CD4-positive, alpha-beta T cell treated with Interleukin-6 for 4 hours (primary cell): ENCODE results near the gene ZNF326.

Experiments used
- DNase-seq: peaks from one replicate; pipeline ENCODE4 v3.0.0-alpha.2; 2020; ENCODE audit warnings: mixed read lengths

ZNF326 gene, protein sequence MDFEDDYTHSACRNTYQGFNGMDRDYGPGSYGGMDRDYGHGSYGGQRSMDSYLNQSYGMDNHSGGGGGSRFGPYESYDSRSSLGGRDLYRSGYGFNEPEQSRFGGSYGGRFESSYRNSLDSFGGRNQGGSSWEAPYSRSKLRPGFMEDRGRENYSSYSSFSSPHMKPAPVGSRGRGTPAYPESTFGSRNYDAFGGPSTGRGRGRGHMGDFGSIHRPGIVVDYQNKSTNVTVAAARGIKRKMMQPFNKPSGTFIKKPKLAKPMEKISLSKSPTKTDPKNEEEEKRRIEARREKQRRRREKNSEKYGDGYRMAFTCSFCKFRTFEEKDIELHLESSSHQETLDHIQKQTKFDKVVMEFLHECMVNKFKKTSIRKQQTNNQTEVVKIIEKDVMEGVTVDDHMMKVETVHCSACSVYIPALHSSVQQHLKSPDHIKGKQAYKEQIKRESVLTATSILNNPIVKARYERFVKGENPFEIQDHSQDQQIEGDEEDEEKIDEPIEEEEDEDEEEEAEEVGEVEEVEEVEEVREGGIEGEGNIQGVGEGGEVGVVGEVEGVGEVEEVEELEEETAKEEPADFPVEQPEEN

DNA sequence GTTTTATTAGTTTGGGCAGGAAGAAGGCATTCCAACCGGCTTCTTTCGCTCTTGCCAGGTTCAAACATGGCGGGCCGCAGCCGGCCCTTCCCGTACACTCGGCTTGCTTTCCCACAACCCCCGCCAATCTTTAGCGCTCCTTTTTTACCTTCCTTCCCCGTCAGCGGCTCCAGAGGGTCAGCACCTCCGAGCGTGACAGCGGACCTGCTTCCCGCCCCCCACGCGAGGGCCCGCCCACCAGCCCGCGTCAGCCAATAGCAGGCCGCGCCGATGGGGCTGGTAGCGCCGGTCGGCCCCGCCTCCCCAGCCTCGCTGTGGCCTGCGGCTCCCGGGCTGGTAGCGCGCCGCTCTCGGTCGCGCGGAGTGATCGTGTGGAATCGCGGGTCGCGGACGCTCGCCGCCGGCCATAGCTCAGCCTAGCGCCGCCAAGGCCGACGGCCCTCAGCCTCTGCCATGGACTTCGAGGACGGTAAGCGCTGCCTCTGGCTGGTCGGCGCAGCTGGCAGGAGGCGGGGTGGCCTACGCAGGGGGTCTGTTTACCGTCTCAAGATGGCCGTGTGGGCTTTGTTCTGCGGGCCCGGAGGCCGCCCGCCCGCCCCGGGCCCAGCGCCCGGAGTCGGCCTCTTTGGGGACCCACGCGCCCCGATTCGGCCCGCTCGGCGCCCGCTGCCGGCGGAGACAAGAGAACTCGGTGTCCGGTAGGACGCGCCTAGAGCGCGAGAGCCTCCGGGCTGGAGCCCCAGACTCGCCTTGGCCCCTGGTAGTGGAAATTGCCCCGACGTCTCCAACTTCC, at the start of gene ZNF326:
Gene ZNF326, plus strand, starts transcription at position 306 of the 793 bp plus-strand sequence. Its CDS starts 148 bp downstream, at position 454.
- peak; percentile 92 for DNase-seq

DNA sequence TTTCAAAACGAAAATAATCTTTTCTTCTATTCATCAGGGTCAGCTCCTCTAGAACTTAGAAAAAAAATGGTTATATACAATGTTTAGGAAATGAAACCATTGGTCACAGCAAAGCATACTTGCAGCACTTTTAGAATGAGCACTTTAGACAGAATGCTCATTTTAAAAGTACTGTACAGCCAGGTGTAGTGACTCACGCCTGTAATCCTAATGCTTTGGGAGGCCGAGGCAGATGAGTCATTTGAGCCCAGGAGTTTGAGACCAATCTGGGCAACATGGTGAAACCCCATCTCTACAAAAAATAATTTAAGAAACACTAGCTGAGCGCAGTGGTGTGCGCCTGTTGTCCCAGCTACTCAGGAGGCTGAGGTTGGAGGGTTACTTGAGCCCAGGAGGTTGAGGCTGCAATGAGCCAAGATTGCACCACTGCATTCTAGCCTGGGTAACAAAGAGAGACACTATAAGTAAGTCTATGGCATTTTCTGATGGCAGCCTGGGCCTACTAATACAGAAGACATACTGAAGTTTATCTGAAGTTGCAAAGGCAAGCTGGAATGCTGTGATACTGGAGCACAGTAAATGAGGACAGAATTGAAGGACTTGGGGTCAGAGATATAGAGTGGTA, 48.9 kb upstream of the ZNF326 start:
- no peak for DNase-seq

DNA sequence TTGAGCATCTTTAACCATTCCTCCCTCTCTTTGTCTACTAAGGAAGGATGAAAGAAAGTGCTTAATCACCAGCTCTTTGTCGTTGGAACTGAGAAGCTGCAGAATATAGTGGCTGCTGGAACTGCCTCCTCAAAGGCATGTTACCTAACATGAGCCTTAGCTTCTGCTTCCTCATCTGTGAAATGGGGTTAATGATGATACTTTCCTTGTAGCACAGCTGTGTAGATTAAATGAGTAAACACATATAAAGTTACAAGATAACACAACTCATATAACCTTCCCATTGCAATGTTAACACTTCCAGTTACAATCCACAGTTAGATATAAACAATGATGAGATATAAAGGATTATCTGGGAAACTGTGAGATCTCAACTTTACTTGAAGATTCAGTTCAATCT, 48.4 kb upstream of the ZNF326 start:
- DNase-seq = no peak

DNA sequence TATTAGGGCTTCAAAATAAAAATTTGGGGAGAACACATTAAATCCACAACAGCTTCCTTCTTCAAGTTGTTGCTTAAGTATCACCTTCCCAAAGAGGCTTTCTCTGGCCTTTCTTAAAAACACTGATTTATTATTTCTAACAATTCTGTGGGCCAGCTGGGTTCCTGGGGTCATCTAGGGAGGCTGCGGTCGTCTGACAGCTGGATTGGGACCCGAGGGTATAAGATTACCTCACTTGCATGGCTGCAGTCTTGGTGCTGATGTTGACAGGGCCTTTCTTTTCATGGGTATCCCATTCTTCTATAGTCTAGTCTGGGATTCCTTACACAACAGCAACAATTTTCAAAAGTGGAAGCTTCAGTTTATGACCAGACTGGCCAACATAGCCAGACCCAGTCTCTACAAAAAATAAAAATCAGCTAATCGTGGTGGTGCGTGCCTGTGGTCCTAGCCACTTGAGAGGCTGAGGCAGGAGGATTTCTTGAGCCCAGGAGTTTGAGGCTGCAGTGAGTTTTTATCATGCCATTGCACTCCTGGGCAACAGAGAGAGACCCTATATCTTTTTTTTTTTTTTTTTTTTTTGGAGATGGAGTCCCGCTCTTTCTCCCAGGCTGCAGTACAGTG, 46.1 kb upstream of the ZNF326 start:
- DNase-seq = no peak

DNA sequence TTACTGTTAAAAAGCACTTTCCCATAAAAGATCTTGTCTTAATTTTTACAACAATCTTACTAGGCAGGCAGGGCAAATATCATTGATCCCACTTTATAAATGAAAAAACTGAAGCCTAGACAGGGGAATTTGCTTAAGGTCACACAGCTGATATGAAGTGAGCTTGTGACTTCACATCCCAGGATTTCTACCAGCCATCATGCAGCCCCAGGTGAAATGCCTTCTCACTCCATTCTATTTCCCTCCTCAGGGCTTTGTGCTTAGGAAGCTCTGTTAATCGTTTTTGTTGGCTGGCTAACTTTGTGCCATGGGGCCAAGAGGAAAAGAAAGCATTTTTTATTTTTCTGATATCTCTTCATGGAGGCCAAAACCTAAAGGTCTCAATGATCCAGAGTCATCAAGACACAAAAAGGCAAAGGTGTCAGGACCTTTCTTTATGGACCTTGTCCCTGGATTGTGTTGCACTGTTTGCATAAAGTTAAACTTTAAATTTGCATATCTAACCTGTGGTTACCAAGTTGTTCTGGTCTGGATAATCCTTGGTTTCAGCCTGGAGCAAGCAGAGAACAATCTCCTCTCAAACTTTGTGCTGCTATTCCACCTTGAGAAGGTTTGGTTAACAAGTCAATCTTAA, 44.8 kb upstream of the ZNF326 start:
- DNase-seq = no peak

DNA sequence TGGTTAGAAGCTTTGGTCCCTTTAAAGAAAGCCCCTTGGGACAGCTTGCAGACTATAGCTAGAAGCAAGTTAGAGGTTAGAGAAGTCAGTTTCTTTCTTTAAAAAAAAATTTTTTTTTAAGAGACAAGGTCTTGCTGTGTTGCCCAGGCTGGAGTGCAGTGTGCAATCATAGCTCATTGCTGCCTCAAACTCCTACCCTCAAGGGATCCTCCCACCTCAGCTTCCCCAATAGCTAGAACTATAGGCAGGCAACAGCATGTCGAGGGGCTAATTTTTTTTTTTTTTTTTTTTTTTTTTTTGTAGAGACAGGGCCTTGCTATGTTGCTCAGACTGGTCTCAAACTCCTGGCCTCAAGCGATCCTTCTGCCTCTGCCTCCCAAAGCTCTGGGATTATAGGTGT, 44.2 kb upstream of the ZNF326 start:
- DNase-seq = no peak

DNA sequence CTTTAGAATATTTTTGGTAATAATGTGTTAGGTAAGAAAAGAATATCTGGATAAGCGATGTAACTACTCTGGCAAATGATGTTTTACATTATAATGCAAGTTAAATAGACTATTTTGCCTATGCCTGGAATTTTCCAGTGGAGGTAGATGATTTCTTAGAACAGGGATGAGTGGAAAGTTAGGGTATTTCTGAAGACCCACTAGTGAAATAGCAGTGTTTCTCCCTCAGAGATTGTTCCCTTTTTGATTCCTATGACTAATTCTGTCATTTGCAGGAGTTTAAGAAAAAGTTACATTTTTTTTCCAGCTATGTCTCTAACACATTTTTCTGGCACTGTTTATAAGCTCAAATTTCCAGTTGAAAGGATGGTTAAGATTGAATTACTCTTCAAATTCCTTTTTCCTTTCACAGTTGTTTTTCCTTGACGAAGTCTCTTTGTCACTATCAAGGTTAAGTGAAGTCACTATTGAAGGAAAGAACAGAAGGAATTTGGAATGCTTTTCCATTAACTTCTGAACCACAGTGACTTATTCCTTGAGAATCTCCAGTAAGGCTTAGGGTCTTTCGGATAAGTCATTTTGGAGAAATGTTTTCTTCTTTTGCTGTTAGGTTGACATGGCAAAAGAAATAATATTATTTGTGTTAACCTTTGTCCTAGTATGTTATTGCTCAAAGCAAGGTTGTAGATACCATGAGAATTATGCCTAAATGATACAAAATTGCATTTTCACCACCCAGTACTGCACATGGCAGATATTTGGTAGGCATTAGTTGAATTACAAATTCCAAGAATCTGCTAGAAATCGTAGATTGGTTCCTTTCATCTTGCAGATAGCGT, 42.9 kb upstream of the ZNF326 start:
- DNase-seq = no peak

DNA sequence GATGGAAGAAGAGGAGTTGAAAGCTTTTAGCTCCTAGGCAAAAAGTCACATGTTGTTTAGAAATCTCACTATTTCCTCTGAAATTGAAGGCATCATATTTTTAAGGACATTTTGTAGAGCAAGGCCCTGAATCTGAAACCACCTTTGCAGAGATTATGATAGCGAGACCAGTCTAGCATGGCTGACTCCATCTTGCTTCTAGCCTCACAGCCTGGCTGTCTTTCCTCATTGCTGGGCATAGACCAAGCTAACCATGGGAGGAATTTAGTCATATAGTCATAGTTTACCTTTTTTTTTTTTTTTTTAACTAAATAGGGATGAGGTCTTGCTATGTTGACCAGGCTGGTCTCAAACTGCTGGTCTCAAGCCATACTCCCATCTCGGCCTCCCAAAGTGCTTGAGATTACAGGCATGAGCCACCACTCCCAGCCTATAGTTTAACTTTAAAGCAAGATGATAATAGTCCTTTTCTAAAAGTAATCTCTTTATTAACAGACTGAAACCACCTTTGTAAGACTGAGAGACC, 42.2 kb upstream of the ZNF326 start:
- no peak for DNase-seq

DNA sequence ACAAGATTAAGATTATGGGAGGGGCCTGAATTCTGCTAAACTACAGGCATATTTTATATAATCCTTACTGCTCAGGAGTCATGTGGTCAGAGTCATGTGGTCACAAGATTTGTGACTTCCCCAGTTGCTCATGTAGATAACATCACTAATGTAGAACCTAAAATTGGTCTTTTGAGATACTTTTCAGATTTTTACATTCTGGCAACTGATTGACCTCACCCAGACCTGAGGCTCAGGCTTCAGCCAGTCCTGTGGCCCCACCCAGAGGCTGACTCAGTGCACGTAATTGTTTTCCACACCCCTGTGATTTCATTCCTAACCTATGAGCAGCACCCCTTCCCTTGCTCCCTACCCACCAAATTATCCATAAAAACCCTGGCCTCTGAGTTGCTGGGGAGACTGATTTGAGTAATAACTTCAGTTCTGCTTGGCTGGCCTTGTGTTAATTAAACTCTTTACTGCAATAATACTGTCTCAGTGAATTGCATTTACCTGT, 41.7 kb upstream of the ZNF326 start:
- DNase-seq = peak; percentile 55

DNA sequence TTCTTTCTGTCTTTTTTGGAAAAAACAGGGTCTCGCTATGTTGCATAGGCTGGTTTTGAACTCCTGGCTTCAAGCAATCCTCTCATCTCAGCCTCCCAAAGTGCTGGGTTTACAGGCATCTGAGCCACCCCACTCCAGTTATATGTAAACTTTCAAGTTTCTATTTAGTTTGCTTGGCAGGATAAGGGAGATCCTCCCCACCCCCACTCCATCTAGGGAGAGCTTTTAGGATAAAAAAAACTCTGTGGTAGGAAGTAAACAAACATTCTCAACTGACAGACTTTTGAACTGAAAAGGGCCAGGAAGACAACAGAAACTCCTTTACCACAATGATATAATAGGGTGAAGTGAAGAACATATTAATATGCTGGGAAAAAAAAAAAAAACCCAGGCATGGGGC, 41.0 kb upstream of the ZNF326 start:
- DNase-seq = no peak

DNA sequence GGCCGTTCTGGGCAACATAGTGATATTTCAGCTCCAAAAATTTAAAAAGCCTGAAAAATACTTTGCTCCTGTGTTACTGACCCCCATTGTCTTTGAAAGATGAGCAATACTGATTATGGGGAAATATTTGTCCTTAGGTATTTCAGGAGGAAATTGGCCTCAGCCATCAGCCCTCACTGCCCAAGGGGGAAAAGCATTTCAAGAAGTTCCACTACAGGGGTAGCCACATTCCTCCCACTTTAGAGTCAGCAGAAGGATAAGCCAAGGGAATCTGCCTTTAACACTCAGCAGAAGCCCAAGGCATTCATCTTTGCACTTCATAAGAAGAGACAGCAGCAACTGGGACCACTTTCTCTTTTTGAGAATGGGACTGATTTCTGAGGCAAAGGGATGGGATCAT, 40.5 kb upstream of the ZNF326 start:
- DNase-seq = no peak

DNA sequence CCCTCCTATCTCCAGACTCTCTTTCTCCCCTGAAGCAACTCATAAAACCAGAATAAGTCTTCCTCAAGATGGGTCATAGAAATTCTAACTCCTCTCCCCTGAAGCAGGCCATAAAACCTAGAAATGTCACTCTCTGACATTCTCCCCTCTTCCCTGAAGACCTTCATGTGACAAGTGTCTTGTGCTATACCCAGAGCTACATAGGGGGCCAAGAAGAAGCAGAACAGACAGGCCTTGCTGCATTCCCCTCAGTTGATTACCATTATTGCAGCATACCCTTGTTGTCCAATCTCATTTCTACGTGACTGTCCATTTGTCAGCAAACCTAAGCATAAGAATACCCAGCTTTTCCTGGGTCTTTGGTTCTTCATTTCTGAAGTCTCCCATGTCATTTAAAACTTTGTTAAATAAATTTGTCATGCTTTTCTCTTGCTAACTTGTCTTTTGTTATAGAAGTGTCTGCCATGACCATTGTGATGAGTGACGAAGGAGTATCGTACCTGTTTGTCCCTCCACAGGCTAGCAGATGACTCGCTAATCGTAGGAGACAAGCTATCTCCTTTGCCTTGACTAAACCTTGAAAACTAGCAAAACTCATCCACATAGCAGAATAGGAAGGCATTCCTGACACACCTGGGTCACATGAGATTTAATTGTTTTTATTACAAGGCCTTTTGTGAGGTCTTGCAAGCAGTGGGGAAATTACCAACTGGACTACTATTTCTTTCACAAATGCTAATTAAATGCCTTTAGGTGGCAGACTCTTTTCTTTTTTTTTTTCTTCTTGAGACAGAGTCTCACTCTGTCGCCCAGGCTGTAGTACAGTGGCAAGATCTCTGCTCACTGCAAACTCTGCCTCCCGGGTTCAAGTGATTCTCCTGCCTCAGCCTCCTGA, 39.4 kb upstream of the ZNF326 start:
- DNase-seq = no peak

DNA sequence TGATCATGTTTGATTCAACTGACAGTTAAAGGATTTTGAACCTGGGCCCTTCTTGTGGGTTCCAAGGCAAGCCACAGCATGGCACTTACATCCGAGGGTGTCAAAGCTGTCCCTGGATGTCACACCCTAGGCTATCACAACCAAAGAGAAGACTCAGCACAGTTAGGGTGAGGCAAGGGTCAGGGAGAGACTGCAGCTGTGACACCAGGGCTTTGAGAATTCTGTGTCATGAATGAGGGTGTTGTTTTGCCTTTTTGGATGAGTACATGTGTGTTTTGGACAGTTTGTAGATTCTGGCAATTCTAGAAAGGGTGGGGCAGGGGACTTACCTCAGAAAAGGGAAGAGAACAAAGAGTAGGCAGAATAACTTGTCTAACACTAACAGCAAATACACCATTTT, 37.8 kb upstream of the ZNF326 start:
- DNase-seq = peak; percentile 12

DNA sequence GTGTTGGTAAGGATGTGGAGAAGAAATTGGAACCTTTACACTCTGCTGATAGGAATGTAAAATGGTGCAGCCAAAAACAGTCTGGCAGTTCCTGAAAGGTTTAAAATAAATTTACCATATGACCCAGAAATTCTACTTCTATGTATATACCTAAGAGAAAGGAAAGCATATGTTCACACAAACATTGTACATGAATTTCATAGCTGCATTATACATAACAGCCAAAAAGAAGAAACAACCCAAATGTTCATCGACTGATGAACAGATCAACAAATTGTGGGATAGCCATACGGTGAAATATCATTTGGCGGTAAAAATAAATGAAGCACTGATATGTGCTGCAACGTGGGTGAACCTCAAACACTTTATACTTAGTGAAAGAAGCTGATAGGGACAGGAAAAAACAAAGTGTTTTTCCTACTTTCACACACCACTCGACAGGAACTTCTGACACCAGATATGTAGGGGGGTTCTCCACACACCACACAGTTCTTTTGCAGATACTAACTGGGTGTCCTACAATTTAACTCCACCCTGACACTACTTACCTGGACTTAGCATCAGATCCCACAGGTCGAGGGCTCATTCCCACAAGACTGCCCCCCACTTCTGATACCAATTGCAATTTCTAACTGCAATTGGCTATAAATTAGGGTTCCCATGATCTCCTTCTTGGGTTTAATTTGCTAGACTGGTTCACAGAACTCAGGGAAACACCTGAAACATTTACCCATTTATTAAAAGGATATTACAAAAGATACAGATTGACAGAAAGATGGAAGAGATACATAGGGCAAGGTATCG, 35.9 kb upstream of the ZNF326 start:
- DNase-seq = no peak

DNA sequence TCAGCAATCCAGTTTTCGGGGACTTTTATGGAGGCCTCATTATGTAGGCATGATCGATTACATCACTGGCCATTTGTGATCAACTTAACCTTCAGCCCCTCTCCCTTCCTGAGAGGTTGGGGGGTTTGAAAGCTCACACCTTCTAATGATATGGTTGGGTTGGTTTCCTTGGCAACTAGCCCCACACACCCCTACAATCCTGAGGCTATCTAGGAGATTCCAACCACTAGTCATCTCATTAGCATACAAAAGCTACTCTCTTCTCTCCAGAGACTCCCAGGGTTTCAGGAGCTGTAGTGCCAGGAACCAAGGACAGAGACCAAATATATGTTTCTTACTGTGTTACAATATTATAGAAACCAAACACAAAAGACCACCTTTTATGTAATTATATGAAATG, 35.2 kb upstream of the ZNF326 start:
- DNase-seq = no peak

DNA sequence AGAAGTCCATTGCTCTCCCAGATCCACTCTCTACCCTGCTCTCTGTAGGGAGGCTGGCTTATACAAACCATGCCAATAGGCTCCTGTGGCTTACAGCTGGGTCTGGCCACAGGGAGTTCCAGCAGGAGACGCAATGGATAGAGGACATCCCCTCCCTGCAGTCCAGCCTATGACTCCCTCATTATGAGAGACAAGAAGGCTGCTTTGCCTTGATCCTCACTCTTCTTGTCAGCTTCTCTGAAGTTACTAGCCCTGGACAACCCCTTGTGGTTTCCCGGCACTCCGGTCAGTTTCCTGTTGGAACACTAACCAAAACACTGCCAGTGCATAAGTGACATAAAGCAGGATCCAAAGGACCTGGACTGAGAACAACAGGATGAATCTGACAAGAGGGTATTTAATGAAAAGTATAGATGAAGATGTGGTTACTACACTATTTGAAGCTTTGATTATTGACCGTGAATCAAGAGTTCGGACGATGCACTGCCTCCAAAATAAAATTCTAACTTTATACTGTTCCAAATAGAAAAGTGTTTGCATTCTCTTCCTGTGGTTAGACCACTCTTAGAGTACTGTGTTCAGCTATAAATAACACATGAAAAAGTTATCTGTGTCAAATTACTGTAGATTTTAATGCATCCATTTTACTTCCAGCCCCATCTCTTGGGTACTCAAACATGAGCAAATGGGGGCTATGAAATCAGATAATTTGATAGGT, 32.7 kb upstream of the ZNF326 start:
- no peak for DNase-seq

DNA sequence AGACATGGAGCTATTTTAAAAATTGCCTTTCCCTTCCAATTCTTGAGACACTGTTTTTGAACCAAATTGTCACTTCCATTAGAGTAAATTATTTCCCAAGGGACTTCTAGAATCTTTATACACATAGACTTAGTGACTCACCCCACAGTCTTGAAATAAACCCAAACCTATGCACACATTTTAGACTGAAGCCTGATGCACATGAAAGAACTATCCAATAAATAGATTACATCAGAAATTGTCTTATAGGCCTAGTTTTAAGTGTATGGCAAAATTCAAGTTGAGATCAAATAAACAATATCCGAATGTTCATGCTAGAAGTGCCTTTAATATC, 32.2 kb upstream of the ZNF326 start:
- DNase-seq = no peak

DNA sequence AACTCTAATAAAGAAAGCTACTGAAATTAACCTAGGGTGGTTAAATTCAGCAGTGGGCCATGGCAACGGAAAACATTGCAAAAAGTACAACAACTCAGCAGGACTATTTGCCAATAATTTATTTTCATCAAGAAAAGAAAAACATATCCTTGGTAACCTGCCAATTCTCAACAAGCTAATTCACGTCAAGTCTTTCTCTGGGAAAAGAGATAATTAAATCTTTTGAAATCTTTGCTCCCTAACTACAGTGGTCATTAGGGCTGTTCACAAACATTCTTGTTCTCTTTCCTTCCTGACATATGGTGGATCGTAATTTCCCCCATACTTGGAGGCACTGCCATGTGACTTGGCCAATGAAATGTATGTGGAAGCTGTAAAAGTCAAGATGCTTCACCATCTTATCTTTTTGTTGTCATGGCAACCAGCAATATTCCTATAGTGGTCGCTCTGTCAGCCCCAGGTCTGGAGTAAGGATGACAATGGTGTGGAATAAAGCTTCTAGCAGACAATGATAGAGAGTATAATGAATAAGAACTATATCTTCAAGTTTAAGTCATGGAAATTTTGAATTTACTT, 29.6 kb upstream of the ZNF326 start:
- no peak for DNase-seq
